ENCODE results near the gene UBAP2L.
"Not testable (repeated sequence)": the region's sequence is repeated elsewhere in the genome, so short reads cannot be mapped to it uniquely, and the experiment has no call there.

Gene UBAP2L

GRCh38 chr1:154198756-154199562, 21.8 kb upstream of the UBAP2L start:
- DNase-seq = peak; percentile 87

GRCh38 chr1:154199563-154199879, 21.2 kb upstream of the UBAP2L start:
- DNase-seq = peak; percentile 31

- not testable (repeated sequence) for DNase-seq
These were observed 15.0 kb upstream of the UBAP2L start for GRCh38 chr1:154205778-154206177.

- no peak for DNase-seq
These were observed 14.6 kb upstream of the UBAP2L start, which contains the start of gene CFAP141 for GRCh38 chr1:154206196-154206595. Gene CFAP141 (minus strand): TSS chr1:154206333. CDS start chr1:154206307, 26 bp downstream.

GRCh38 chr1:154207262-154207661, 13.5 kb upstream of the UBAP2L start:
- DNase-seq = no peak

GRCh38 chr1:154208677-154209388, 11.9 kb upstream of the UBAP2L start:
- DNase-seq = no peak

- no peak for DNase-seq
These were observed 8.7 kb upstream of the UBAP2L start for GRCh38 chr1:154212083-154212482.

GRCh38 chr1:154213274-154213673, 7.5 kb upstream of the UBAP2L start:
- DNase-seq = no peak

- no peak for DNase-seq
These were observed 2.2 kb upstream of the UBAP2L start for GRCh38 chr1:154218545-154218944.

GRCh38 chr1:154219541-154219940, 1.2 kb upstream of the UBAP2L start:
- peak; percentile 29 for DNase-seq

GRCh38 chr1:154220970-154221277, 169 bp downstream of the UBAP2L start:
- DNase-seq = no peak

- DNase-seq = no peak
These were observed 685 bp downstream of the UBAP2L start for GRCh38 chr1:154221278-154222001.

- DNase-seq = no peak
These were observed 1.8 kb downstream of the UBAP2L start for GRCh38 chr1:154222518-154222917.

GRCh38 chr1:154222918-154223317, 2.2 kb downstream of the UBAP2L start:
- DNase-seq = no peak

- DNase-seq = no peak
These were observed 2.9 kb downstream of the UBAP2L start for GRCh38 chr1:154223621-154224020.

GRCh38 chr1:154225370-154225769, 4.6 kb downstream of the UBAP2L start:
- no peak for DNase-seq

- not testable (repeated sequence) for DNase-seq
These were observed 10.4 kb downstream of the UBAP2L start for GRCh38 chr1:154231112-154231511.

- not testable (repeated sequence) for DNase-seq
These were observed 12.4 kb downstream of the UBAP2L start for GRCh38 chr1:154233127-154233526.

GRCh38 chr1:154236855-154237254, 16.1 kb downstream of the UBAP2L start:
- DNase-seq = no peak

- DNase-seq = no peak
These were observed 16.7 kb downstream of the UBAP2L start for GRCh38 chr1:154237435-154237834.

- DNase-seq = no peak
These were observed 17.2 kb downstream of the UBAP2L start for GRCh38 chr1:154237880-154238506.

- DNase-seq = no peak
These were observed 18.7 kb downstream of the UBAP2L start for GRCh38 chr1:154239491-154239890.

GRCh38 chr1:154240294-154240833, 19.6 kb downstream of the UBAP2L start:
- DNase-seq = no peak
